ENCODE measurements around the gene TMEM184C.

GRCh38 chr4:147651563-147651962 lies 34.4 kb downstream of the TMEM184C start:
- TF ChIP-seq CTCF (conservative IDR thresholded peaks at IDR 0.05; ENCODE audit: low read length) (no peak), EZH2phosphoT487 (IDR thresholded peaks at IDR 0.05; ENCODE audit: borderline replicate concordance, low read depth, low read length) (no peak)

Measured in OCI-LY7 (cell line).